ENCODE measurements around the gene FIGNL2.

FIGNL2 gene

DNA sequence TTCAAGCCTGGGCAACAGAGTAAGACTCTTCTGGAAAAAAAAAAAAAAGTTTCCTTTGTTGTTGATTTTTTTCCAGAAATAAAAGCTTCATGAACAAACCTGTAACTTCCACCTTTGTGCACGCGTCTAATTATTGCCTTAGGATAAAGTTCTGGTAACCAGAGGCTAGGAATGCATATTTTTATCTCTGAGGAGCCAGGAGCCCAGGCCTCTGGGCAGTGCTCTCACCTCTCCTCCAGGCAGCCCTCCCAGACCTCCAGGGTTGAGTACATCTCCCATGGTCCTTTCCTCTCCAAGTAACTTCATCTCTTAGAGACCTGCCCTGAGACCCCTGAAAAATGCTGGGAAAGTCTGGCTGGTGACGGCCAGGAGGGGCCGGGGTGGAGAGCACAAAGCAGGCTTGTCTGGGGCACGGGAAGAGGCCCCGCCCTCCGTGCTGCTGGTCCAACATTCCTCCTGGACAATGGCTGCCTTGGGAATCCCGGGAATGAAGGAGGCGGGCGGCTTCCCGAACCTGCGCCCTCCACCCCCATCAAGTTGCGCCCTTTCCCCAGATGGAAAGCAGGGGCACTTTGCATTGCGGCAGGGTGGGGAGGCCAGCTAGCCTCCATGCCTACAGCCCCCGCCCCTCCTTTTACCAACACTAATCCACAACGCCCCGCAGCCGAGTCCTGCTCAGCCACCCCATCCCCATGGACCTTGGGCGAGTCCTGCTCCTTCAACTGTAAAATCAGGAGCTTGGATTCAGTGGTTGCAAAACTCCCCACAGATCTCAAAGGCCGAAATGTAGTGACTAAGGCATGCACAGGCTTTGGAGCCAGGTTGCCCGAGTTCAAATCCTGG, 7.3 kb upstream of the FIGNL2 start:
- DNase-seq (ENCODE audit: low read depth): no peak

DNA sequence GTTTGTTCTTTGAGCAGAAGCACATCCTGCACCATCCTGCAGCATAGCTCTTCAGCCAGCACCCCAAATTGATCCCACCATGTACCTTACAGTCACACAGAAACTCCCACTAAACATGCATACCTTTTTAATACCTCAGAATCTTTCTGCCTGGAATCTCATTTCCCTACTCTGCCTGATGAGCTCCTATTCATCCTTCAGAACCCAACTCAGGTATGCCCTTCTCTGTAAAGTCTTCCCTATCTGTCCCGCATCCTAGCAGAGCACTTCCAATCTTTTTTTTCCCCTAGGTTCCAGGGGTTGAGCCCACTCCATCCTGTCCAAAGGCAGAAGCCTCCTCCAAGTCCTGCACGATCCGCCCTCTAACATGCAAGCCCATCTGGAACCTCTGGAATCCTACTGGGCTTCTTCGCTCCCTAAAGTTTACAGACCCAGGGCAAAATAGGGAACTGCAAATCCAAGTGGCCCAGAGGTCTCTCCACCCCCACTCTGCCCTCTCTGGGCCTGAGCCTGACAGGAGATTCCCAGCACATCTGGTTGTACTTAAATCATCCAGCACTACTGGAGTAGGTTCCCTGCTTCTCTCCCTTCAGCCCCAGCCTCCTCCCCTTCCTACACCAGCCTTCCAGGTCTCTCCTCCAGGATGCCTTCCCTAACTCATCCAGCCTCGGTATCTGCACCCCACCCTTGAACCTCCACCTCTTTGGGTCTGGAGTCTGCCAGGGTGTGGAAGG, 4.1 kb upstream of the FIGNL2 start:
- DNase-seq (ENCODE audit: low read depth): no peak

DNA sequence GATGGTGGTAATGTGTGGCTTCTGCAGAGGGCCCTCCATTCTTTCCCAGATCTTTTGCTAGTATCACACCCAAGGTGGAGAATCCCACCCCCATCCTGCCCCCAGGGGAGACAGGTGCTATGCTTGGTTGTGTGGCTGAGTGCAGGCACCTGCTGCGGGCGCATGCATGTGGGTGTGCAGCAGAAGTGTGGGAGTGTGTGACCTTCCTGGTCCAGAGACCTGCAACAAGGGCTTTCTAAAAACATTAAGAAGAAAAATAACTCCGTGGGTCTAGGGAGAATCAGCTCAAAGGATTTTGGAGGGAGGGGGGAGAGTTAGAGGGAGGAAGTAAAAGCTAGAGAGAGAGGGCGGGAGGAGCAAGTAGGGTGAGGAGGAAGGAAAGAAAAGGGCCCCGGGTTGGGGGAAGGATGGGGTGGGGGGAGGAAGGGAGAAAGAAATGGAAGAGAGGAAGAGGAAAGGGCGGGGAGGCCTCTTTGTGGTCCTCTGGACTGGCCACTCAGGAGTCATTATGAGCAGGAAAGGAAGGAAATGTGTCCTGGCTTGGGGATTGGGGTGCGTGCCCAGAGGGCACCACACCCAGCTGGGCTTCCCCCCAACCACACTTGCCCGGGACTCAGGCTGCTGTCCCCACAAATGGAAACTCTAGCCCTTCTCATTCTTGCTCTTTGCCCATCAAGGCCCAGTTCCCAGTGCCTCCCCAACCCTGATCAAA, 3.1 kb upstream of the FIGNL2 start:
- no peak for DNase-seq (ENCODE audit: low read depth)

DNA sequence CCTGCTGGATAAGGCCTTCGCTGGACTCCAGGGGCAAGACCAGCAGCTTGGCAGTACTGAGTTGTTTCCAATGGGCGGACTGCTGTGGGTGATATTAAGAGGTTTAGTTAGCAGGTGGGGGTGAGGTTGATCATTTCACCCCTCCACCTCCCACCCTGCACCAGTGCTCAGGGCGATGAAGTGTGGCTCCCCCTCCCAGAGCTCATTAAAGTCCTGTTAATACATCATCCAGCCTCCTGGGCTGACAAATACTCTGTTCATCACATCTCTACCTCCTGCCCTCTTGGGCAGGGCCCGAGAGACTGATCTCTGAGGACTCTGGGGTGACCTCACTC, 2.4 kb upstream of the FIGNL2 start:
- no peak for DNase-seq (ENCODE audit: low read depth)

DNA sequence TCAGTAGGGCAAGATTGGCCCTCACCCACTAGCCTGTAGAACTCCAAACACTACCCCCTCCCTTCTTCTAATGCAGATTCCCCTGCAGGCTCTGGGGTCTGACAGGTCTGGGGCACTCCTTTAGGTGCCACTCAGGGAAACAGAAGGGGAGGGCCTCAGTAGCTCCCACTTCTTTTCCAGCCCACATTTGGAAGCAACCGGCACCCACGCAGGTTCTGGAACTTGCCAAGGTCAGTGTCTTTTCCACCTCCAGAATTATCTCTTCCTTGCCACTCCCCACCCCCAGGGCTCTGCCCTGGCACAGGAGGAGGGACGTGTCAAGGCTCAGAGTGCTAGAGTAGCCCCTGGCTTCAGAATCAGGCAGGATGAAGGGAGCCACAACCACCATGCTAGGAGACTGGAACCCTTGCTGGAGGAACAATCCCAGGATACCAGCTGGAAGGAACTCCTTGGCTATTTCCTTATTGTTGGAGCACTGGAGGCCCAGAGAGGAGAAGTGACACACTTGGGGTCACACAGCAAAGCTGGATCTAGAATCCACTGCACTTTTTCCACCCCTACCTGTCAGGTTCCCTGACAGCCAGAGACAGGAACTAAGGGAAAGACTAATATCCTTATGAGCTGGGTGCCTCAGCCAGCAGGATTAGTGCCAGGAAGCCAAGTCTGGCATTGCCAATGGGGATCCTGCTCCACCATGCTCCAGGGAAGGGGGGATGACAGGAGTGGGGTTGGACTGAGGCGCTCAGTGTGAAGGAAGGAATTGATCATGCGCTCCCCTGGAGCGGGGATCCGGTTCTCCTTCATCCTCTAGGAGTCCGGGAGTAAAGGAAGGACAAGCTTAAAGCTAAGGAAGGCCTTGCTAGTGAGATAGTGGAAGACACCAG, 1.8 kb upstream of the FIGNL2 start:
- no peak for DNase-seq (ENCODE audit: low read depth)

DNA sequence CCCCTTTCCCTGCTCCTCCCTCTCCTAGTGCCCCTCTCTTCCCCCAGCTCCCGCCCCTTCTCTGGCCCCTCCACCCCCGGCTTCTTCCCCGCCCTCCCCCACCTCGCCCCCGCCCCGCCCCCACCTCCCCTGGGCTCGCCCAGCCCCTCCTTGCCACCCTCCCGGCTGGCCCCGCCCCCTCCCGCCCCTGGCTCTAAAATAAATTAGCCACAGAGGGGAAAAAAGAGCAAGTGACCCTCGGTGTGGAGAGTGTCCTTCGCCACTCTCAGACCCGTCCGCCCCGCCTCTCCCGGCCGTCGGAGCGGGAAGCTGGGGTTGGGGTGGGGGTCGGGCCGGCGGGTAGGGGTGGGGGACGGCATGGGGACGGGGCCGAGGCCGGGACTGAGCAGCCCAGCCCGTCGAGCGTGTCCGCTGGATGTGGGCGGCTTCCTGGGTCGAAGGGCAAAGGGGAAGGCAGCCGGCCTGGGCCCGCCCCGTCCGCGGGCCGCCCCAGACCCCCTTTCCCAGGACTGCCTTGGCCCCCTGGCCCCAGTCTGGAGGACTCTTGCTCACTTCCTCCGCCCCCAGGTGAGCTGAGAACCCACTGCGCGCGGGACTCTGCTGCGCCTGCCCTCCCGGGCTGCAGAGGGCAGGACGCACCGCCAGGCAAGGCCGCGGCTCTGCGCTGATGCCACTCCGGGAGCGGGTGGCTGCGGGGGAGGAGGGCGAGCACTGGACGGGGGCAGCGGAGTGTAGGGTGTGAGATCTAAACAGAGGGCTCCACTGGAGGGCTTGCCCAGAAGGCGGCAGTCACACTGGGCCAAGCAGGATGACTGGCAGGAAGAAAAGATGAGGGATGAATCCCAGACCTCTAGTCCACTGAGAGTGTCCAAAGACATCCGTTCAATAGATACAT, 570 bp upstream of the FIGNL2 start:
- no peak for DNase-seq (ENCODE audit: low read depth)

DNA sequence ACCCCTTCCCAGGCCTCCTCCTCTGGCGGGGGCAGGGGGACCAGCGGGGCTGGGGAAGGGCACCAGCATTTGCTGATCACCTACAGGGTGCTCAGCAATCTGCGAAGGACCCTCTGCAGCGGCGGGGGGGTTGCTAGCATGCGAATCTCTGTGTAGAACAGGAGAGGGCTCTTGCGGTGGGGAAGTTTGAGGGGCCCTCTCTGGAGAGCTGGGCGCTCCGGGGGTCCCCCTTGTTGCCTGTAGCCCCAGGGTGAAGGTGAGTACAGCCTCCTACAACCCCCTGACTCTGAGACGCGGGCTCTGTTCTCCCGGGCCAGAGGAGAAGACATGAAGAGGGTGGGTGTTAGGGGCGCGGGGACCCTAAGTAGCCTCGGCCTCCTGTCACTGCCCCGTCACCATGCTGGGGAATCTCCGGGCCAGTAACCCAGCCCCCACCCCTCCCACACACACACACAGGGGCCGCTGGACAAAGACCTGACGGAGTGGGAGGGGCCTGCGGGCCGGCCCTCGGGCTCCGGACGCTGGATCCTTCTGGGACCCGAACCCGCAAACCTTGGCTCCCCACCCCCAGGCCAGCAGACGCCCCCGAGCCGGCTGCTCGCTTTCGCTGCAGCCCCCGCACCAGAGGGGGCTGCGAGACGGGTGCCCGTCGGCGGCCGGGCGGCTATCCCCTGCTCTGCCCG, 734 bp downstream of the FIGNL2 start:
- no peak for DNase-seq (ENCODE audit: low read depth)

DNA sequence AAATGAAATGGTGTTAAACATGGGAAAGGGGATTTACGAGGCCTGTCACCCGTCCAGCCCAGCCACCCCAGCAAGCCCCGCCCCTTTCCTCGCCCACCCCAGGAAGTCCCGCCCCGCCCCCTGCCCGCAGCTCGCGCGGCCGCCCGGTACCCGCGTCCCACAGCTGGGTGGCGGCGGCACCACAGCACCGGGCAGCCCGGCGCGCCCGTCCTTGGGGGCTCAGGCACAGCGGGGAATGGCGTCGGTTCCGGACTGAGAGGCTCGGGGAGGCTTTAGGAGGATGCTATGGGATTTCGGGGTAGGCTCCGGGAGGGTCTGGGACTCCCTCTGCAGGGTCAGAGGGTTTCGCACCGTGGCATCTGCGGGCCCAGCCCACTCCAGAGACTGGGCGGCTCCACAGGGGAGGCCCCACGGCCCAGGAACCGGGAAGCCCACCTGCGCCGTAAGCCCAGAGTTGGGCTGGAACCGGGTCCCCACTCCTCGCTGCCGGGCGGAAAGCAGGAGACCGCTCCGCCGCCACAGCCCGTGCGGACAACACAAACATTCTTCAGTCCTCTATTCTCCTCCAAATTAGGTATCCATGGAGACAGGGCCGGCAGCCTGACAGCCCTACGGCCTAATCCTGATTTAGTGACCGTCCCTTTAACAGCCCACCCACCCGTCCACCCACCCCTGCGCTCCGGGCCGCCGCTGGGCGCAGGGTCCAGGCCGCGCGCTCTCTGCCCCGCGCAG, 1.4 kb downstream of the FIGNL2 start:
- DNase-seq (ENCODE audit: low read depth): peak; percentile 22

DNA sequence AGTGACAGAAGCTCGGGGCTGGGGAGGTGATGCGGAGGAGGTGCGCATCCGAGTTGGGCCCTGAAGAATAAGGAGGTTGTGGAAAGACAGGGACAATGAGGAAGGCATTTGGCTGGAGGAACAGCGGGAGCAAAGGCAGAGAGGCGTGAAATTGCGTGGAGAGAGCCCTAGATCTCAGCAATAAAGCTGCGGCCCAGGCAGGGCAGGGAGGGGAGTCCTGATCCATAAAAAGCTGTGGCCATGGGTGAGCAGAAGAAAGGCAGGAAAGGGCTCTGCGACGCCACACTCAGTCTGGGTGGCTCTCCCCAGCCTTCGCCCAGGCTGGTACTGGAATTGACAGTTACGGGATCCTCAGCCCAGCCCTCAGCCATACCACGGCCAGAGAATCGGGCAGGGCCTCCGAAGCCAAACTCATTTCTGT, 2.2 kb downstream of the FIGNL2 start:
- no peak for DNase-seq (ENCODE audit: low read depth)

DNA sequence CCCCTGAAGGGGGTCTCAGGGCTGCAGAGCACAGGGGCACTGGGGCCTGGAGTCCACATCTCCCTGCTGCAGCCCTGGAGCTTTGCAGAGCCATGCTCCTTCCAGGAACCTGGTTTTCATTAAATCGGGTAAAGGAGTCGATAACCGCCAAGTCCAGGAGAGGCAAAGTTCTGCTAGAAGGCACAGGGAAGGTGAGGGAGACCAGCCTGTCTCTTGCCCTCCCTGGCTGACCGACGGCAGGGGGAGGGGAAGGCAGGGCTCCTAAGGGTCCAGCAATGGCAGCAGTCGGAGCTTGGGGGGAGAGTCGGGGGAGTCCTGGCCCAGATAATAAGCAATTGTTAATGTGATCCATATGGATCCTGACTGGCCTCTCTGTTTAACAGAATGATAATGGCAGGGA, 3.0 kb downstream of the FIGNL2 start:
- no peak for DNase-seq (ENCODE audit: low read depth)

DNA sequence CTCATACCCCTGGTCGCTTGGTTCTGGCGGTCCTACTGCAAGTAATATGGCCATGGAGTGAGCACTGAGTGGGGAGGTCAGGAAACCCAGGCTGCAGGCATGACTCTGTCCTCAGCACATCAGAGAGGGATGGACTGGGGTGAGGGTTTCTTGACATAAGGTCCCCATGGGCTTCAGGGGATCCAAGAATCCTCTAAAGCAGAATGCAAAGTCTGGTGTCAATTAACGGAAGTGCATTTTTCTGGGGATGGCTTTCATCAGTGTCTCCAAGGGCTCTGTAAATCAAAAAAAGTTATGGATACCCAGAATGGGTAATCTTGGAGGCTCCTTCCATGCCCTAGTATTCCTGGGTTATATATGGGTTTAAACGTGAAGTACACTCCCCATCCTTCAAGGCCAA, 3.7 kb downstream of the FIGNL2 start:
- DNase-seq (ENCODE audit: low read depth): no peak

DNA sequence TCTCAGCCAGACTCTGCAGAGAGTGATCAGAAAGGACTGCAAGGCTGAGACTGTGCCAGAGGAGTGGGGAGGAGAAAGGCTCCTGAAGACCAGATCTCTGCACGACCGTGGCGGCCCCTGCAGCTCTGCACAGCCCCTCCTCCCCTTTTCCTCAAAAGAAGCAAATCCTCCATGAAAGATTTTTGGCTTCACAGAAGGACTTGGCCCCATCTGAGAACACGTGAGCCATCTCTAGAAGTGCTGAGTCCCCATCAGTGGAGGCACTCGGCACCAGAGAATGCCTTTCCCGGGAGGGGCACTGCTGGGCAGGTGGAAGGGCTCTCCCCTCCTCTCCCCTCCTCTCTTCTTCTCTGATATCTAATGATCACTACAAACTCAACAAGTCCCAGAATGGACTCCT, 6.8 kb downstream of the FIGNL2 start:
- DNase-seq (ENCODE audit: low read depth): no peak

DNA sequence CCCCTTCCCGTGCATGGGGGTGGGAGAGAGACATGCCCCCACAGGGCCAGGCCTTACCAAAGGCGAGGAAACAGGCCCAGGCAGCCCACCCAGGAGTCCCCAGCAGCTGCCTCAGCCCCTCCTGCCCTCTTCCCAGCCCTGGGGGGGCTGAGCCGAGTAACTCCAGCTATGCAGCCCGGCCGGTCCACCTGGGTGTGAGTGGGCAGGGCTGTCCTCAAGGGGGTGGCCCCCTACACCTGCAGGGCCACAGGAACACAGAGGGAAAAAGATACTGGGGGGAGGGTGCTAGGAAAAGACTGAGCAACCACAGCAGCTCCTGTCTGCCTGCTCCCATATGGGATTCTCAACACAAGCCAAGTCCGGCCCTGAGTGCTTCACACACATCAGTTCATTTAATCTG, 7.6 kb downstream of the FIGNL2 start:
- no peak for DNase-seq (ENCODE audit: low read depth)

DNA sequence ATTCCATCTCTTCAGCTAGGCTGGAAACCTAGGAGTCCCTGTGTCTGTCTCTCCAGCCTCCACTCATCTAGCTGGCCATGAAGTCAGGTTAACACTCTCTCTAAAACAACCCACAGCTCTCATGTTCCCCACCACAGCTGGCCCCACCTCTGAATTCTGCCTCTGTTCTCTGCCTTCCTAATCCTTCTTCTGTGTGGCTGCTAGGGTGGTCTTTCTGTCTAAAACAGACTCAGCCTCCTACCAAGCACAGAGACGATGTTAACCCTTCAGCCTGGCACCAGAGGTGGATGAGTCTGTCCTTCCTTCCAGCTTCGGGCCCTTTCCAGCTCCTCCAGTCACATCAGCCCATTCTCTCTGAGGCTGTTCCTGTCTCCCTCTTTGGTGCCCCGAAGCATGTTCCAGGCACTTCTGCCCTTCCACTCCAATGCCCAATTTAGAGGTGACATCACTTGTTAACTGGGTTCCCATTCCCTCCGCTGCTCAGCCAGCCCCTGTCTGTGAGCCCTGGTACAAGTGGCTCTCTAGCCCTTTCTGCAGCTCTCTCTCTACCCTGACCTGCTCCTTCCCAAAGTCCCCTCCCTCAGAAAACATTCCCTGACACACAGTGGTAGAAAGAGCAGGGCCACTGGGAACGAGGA, 9.1 kb downstream of the FIGNL2 start:
- no peak for DNase-seq (ENCODE audit: low read depth)

DNA sequence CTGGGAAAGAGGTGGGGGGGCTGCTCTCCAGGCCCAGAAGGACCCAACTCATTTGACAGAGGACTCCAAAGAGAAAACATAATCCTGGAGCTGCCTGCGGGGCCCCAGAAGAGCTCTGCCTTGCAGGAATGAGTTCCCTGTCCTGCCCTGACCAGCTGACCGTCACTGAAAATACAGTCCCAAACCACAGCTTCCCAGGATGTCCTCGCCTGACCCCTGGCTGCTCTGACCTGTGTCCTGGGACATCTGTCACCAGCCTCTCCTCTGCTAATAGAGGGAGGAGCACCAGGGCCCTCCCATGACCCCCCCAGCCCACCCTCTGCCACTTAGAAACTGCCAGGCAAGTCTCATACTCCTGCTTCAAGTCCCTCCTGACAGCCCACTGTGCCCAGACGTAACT, 9.8 kb downstream of the FIGNL2 start:
- DNase-seq (ENCODE audit: low read depth): no peak

DNA sequence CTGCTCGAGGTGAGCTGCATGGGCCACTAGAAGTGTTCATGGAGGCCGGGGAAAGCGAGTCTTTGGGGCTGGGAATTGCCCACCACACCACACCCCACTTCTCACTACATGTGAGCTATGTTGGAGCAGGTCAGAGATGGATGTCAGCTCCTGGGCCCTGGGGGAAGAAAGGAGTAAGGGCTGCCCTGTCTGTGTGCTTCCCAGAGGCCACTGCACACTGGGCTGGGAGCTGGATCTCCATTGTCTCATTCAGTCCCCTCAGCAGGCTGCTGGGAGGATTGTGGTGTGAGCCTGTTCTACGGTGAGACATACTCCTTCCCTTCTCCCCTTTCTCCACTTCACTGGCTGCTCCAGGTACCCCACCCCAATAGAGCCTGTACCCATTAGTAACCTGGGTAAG, 10.5 kb downstream of the FIGNL2 start:
- DNase-seq (ENCODE audit: low read depth): no peak

DNA sequence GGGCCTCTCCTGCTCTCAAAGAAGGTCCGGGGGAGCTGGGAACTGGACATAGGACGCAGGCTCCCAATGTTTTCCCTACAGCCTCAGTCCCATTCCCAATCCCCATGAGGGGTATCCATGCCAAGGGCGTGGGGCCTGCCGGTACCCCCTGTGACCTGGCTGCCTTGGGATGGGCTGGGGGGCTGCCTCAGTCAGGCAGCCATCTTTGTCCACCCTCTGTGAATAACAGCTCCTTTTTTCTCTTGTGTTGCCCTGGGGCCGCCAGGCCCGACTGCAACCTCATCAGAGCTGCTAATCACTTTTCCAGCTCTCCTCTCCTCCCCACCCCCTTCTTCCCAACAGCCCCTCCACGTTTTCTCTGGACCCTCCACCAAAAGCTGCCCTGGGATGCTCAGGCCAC, 11.2 kb downstream of the FIGNL2 start:
- DNase-seq (ENCODE audit: low read depth): no peak

DNA sequence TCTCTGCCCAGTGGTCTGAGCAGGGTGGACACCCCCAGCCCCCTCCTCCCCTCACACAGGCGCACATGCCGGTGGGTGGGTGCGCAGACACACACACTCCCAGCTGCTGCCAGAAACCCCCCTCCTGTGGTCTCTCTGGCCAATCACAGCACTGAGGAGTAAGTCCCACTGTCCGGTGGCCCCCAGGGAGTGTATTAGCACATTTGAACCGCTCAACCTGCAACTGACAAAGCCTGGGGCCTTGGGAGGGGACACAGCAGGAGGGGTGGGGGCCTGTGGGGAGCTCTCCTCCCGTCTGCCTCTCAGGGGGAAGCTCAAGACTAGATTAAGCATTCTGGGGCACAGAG, 11.7 kb downstream of the FIGNL2 start:
- DNase-seq (ENCODE audit: low read depth): no peak

DNA sequence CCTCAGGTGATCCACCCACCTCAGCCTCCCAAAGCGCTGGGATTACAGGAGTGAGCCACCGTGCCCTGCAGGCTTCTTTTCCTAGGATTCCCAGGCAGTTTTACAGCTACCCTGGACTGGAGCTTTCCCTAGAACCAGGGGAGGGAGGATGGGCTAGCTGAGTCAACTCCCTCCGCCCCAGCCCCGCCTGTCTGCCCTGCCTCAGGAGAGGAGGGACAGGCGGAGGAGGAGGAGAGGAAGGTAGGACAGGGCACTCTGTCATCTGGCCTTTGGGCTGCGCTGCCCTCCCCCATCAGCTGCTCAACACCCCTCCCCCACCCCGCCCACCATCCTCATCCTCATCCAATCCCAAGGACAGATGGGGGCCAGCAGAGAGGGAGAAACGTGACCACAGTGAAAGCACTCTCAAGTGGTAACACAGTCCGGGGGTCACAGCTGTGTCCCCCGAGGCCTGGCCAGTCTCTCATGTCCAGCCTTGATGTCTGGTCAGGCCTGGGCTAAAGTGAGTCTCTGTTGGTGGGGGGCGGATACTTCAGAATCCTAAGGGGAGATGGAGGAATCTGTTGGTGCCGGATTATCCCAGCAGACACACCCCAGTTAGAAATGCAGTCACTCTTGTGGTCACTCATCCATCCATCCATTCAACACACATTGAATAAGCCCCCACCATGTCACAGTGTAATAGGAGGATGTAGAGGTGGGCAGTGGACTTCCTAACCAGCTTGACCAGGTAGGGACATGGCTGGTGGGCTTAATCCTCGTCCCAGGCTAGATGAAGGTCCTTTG, 12.3 kb downstream of the FIGNL2 start:
- no peak for DNase-seq (ENCODE audit: low read depth)
